HuH-7 (cell line): ENCODE measurements around the gene ACVR1B.

Experiments
- DNase-seq: peaks from one replicate; pipeline ENCODE4 v3.0.0; 2011; ENCODE audit warnings: low spot score

Gene ACVR1B

DNA sequence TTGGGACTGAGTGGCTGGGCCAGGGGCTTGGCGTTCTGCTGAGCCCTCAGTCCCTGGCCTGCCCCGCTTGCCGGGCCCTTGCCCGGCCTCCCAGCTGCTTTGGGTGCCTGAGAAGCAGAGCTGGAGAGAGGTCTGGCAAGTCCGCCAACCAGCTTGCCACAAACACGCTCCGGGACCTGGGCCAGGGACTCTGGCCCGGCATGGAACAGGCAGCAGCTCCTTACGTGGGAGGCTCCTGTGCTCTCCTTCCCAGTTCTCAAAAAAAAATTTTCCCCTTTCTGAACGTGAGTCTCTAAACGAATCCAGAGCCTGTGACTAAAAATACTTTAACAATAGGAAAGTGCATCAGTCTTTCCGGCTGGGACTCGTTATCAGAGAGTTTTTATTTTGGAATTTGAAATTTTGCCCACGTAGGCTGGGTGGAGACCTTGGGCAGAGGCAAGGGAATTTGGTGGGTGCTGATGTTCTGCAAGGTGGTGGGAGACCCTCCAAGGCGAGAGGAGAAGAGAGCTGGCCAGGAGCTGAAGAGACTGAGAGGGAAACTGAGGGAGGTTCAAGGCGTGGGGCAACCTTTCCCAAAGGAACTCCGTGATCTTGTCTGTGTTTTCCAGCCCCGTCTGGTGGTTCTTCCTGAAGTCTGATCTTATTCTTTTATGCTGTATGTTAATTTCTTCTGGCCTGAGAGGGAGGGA lies 92.9 kb downstream of the ACVR1B start:
- DNase-seq = no peak

DNA sequence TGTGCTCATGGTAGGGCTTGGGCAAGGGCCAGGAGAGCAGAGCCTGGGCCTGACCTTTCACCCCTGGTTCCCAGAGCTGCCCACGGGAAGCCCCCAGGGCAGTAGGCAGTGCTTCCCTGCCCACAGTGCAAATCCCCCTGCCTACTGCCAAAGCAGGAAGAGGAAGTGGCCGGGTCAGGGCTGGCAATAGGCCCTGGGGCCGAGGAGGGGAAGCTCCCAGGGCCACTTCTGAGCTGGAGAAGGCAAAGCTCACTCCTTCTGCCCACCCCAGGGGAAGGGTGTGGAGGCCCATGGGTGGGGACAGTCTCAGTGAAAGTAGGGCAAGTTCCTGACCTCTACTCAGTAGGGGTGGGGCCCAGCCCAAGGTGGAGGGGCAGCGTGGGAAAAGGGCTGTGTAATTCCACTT lies 94.3 kb downstream of the ACVR1B start:
- no peak for DNase-seq
